Left colon (tissue), 2 donors: Measurements from ENCODE around the gene CAP2. TPM values are rescaled to one million over a fixed set of nuclear protein-coding genes. Genes with fewer than 3 reads are reported as not detected.

Experiments used
- ATAC-seq: fragments of 200-7000 bp; cut with Tn5 transposase; one replicate; pipeline ENCODE4 v1.9.1; 2020; ENCODE audit warnings: mild to moderate bottlenecking, moderate library complexity
- DNase-seq, 2 donors: peaks; one replicate each; pipeline ENCODE4 v3.0.0-alpha.2; 2020
- intact Hi-C, 2 donors: fragments of 100-400 bp; cut with DNase I in 1 of 2; cut with micrococcal nuclease in 1 of 2; formaldehyde crosslinking; loops; one replicate each; pipeline versions ENCODE4 v1.11.2 to v1.14.0; 2022; cut with DNase I, micrococcal nuclease
- total RNA-seq, 2 donors: library from RNA; stranded (reverse); fragmentation: NEBNext Ultra II Directional; extraction: Animal tissue kit (Norgen Biotek cat#: 25700); gene quantifications; one replicate each; pipeline ENCODE4 v1.2.1, GENCODE V29; 2021
- donor health status: DM: no; HTN: no; CAD: no.
- donor health status: DM: yes; HTN: yes; CAD: no.

CAP2 gene
- total RNA-seq, 2 donors from 2014 or later: 3.4 to 7.1 TPM

GRCh38 chr6:17466707-17467106 lies 73.3 kb downstream of the CAP2 start:
- DNase-seq (no peak), ATAC-seq (no peak)
- intact Hi-C loops: loop anchor here in 1 of 2 donors (10.0 kb wide), 1 partner anchor 118 kb away; no protein-coding TSS in a partner anchor

DNA sequence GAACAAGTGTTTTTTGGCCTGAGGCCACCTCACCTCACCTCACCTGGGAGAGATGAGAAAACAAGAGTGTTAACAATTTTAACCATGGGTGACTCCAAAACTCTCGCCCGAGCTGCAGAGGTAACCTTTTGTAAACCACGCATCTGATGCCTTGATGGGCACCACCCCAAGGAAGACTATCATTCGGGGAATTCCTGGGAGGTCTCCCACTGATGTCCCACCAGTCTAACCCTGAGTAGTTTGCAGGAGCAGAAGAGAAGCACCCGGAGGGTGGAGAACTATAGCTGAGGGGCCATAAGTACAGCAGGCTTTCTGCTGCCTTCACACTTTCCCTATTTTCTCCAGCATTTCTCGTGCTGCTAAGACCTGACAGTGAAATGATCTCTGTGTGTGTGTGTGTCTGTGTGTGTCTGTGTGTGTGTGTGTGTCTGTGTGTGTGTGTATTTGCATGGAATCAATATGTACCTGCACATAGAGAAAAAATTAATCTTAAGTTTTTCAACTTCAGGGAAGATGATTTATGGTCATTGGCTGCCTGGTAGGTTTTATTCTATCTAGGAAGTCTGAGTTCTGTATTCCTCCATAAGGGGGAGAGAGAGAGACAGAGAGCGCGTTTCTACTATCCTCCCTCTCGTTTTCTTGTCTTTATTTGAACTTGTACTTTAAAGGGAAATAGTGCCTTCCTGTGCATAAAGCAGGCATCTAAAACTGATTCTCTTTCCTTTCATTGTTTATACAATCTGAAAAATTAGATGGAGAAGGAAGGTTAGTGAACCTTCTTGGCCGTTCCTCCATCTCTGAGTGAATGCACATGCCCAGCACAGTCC lies 75.8 kb downstream of the CAP2 start:
- ATAC-seq: no peak
- intact Hi-C loops: loop anchor here in 1 of 2 donors (10.0 kb wide), 1 partner anchor 116 kb away; no protein-coding TSS in a partner anchor
- no peak for DNase-seq

GRCh38 chr6:17470202-17470937 lies 77.0 kb downstream of the CAP2 start:
- ATAC-seq (no peak), DNase-seq (no peak)
- intact Hi-C loops: no loop called here

- ATAC-seq (peak; percentile 10), DNase-seq (no peak)
- intact Hi-C loops: no loop called here
These were observed 77.5 kb downstream of the CAP2 start for GRCh38 chr6:17470938-17471327.

DNA sequence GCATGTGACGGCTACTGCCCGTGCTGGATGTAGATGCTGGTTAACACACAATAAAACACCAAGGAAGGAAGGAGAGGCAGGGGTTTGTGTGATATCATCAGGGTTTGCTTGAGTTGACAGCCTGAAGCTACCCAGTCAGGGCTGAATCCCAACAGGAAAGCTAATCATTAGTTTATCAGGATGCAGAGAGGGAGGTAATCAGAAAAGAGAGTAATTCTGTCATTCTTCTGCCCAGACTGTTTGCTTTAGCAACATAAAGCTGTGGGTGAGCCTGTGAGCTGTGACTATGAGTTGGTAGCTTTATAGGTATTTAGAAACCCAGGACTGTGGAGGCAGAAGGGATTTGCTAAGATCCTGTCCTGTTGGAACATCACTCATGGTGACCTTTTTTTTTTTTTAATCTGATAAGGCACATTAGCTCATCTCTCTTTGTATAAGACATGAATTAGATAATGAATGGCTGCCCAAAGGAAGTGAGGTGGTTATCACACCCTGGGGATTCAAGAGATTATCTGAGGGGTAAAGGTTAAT lies 79.3 kb downstream of the CAP2 start:
- DNase-seq (no peak), ATAC-seq (peak; percentile 62)
- intact Hi-C loops: no loop called here

DNA sequence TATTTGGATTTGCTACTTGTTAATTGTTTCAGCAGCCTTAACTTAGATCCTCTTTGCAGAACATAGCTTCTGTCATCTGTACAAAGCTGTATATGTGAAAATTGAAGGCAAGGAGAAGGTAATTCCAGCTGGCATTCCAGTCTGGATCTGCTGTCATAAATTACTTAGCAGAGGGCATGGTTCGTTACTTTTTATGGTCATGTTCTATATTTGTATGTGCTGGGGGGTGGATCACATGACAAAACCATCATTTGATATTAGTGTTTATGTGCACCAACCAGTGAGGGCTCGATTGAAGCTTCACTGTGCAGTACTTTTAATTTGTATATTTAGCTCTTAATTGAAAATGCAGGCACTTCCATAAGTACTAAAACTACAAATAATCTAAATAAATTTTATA lies 80.2 kb downstream of the CAP2 start:
- intact Hi-C loops: no loop called here
- ATAC-seq (peak; percentile 85), DNase-seq (no peak)

DNA sequence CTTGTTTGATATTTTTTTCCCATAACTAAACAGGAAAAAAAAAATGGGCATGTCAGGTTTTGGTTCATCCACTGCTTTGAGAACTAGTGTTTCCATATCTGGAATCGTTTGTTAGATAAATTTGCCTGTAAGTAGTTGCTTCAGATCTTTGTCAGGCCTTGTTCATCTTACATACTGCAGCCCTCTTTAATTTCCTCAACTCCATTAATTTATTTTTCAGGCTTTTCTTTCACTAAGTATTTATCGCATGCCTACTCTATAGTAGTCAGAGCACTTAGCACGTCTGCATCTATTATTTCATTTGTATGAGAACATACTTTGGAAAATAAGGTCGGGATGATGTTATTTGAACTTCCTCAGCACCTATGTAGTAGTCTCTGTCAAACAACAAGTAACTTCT lies 80.9 kb downstream of the CAP2 start:
- DNase-seq: no peak
- ATAC-seq: no peak
- intact Hi-C loops: no loop called here

DNA sequence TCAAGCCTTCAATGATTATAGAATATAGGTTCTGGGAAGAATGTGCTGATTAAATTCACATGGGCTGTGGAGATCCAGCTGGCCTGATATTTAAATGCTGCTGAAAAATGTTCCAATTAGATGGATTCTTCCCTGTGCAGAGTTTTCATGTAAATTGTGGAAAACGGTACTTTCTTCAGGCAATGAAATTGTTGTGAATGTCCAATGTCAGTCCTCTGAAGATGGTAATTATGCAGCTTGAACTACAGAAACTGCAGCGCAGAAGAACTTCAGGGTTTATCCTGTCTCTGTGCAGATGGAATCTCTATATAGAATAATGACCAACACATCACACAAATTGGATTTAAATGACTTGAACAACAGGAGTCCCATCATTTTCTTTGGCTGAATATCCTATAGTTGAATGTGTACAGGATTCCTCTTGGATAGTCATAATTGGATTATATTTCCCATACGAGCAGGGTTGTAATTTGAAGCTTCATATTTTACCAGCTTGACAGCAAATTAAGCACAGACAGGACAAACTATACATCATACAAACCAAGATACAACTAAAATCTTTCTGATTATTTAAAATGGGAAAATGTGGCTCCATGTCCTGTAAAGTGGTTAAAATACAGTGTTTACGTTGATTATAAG lies 82.3 kb downstream of the CAP2 start:
- DNase-seq (no peak), ATAC-seq (no peak)
- intact Hi-C loops: no loop called here

GRCh38 chr6:17476511-17476910 lies 83.1 kb downstream of the CAP2 start:
- intact Hi-C loops: no loop called here

DNA sequence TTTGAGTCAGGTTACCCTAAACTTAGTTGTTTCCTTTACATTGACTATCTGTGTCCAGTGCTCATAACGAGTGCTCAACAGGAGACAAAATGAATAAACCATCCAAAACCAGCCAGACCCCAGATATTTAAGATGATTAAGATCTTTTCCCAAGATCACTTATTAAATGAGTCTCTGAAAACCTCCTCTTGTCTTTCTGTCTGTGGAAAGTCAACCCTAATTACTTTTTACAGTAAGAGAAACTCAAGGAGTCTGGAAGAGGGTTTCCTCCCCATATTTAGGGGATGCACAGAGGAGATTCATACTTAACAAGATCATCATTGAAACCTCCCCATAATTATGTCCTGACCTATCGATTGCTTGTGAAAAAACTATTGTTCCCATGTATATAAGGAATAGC lies 84.0 kb downstream of the CAP2 start:
- intact Hi-C loops: no loop called here
- no peak for ATAC-seq
- no peak for DNase-seq

More at GRCh38 chr6:17476511-17476910, 83.1 kb downstream of the CAP2 start:
- ATAC-seq: no peak
- DNase-seq: no peak

DNA sequence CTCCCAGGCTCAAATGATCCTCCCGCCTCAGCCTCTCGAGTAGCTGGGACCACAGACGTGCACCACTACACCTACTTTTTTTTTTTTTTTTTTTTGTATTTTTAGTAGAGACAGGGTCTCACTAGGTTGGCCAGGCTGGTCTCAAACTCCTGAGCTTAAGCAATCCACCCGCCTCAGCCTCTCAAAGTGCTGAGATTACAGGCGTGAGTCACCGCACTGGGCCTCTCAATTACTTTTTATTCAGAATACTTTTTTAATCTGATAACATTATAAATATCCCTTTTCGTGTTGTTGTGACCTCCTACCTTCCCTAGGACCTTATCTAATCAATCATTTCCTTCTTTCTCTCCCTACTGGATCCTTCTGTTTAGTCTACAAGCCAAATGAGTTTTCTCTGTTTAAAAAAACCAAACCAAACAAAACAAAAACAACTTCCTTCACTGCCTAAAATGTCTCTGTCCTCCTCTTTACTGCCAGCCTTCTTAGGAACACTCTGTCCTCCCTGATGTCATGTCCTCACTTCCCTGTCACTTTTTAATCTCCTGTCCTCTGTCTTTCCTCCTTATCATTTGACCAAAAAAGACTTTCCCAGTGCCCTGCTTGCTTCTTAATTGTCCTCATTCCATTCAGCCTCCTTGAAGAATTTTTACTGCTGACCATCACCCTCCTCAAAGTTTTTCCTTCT lies 85.0 kb downstream of the CAP2 start:
- DNase-seq: no peak

DNA sequence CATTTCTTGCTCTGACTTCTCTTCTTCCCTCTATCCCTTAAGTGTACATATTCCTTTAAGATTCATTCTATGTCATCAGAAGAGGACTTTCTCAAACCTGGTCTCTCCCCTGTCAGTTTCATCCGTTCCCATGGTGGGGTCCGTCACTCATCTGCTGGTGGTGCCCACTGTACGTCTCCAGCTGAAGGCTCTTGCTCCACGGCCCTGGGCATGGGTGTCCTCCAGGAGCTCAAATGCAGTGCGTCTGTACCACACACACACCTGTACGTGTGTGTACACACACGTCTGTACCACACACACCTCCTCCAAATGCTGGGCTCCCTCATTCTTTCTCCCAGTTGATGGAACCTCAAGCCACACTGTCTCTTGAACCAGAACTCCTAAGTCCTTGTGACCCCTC lies 85.6 kb downstream of the CAP2 start:
- ATAC-seq (no peak), DNase-seq (no peak)
- intact Hi-C loops: no loop called here

More for the DNA sequence above, 85.0 kb downstream of the CAP2 start:
- intact Hi-C loops: no loop called here
- ATAC-seq: no peak

- ATAC-seq (no peak), DNase-seq (no peak)
- intact Hi-C loops: no loop called here
These were observed 87.1 kb downstream of the CAP2 start for GRCh38 chr6:17480476-17480875.

DNA sequence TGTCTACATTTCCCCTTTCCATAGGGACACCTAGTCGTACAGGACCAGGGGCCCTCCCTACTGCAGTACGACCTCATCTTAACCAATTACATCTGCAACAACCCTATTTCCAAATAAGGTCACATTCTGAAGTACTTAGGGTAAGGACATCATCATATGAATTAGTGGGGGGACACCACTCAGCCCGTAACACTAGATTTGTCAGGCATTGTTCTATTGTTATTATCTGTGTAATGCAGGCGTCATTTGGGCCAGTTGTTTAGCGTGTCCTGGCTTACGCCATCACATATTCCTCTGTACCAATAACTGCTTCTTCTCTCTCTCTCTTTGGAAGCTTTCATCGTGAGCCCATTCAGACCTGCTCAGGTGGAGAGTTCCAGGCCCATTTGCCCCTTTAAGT lies 89.3 kb downstream of the CAP2 start:
- DNase-seq (no peak), ATAC-seq (no peak)
- intact Hi-C loops: no loop called here

- intact Hi-C loops: no loop called here
- no peak for DNase-seq
- ATAC-seq: no peak
These were observed 90.1 kb downstream of the CAP2 start for GRCh38 chr6:17483391-17484016.

DNA sequence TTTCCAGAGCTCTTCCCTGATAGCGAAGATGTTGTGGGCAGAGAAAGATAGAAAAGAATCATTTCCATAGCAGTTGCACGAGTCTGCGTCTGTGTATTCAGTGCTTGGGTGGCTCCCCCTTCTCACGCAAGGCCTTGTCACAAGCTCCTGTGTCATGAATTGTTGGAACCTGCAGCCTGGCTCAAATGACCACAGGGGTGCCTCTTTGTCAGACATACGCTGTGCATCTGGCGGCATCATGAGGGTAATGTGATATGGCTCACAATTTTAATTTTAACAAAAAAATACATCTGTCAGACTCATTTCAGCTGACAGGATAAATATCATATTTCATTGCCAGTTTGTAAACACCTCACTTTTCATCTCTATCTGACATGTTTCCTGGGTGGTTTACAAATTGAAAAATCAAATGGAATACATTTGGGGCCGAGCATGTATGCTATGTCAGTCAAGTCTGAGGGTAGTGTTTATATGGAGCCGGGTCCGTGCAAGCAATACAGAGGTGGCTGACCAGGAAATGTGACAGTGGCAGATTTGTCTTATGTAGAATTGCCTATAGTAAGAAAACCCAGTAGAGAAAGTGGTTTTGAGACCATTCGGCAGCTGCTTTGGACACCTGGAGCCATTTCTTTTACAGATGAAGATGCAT lies 90.9 kb downstream of the CAP2 start:
- intact Hi-C loops: no loop called here
- DNase-seq (no peak), ATAC-seq (no peak)

GRCh38 chr6:17485181-17485580 lies 91.8 kb downstream of the CAP2 start:
- DNase-seq (no peak), ATAC-seq (no peak)
- intact Hi-C loops: no loop called here

GRCh38 chr6:17485946-17486345 lies 92.6 kb downstream of the CAP2 start:
- ATAC-seq: no peak
- intact Hi-C loops: no loop called here
- DNase-seq: no peak
